COLO668 (cell line): ENCODE measurements around the gene VEZT.
"Not testable (repeated sequence)": the region's sequence is repeated elsewhere in the genome, so short reads cannot be mapped to it uniquely, and the experiment has no call there.

ENCODE experiments used
- DNase-seq: peaks from one replicate; lab custom pipeline; 2025; ENCODE audit not compliant: unreplicated experiment; lab: John Stamatoyannopoulos, UW

Gene VEZT

DNA sequence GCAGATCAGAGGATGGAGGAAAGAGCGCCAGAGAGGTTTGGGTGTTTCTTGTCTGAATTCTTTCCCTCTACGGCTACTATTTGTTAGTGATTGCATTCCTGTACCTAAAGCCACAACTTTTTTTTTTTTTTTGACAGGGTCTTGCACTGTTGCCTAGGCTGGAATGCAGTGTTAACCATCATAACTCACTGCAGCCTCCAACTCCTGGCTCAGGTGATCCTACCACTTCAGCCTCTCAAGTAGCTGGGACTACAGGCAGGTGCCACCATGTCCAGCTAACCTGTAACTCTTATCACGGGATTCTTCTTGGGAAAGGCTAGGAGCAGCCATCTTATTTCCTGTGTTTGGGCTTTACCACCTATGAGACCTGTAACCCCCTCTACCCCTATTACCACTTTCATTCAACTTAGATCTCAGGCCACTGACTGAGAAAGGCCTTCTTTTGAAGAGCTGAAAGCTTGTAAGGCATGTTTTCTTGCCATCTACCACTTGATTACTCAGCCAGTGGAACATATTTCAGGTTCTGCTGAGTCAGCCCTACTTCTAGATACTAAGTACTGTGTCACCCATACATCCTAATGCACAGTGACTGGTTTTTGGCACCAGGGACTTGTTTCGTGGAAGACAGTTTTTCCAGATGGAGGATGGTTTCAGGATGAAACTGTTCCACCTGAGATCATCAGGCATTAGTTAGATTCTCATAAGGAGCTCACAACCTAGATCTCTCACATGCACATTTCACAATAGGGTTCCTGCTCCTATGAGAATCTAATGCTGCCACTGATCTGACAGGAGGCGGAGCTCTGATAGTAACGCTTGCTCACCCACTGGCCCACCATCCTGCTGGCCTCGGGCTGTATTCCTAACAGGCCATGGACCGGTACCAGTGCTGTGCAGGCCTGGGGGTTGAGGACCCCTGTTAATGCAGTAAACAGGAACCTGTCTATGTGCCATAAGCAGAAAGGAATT lies 6.9 kb downstream of the VEZT start:
- no peak for DNase-seq

DNA sequence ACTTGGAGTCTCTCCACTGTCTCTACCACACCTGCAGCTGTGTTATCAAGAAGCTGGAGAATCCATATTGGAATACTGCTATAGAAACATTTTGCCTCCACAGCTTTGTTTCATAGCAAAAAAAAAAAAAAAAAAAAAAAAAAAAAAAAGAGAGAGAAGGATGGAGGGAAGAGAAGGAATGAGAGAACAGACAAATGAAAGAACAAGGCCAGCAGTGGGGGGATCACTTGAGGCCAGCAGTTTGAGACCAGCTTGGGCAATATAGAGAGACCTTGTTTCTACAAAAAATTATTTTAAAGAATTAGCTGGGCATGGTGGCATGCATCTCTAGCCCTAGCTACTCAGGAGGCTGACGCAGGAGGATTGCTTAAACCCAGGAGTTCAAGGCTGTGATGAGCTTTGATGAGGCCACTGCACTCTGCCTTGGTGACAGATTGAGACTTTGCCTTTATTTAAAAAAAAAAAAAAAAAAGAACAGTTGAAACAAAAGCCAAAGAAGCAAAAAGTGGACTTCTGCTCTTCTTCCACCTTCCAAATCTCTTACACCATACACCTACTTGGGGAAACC lies 8.1 kb downstream of the VEZT start:
- no peak for DNase-seq

DNA sequence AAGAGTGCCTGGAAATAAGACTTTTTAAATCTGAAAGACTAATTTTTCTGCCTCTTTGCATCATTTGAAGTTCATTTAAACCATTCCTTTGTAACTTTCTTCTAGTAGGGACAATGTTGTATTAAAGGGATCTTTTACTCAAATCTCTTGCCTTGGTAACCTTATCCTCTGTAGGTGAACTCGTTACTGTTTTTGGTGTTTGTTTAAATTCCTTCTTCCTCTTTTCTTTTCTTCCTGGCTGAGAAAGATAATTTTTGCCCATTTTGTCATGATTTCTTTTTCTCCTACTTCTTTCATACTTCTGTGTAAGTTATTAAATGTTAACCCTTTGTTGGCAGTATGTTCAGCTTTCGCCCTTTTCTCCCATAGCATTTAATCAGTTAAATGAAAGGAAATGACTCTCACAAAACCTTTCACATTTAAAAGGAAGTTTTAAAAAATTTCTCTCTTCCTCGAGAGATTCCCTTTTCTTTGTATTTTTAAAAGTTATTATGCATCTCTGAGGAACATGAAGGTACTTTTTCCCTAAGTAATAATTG lies 10.3 kb downstream of the VEZT start:
- no peak for DNase-seq

DNA sequence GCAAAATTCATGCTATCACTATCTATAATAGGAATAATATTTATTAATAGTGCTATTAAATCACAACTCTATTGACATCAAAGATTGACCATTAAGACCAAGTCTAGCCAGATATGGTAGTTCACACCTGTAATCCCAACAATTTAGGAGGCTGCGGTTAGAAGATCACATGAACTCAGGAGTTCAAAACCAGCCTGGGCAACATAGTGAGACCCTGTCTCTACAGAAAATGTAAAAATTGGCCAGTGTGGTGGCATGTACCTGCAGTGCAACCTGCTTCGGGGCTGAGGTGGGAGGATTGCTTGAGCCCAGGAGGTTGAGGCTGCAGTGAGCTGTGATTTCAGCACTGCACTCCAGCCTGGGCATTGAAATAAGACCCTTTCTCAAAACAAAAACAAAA lies 11.0 kb downstream of the VEZT start:
- no peak for DNase-seq

DNA sequence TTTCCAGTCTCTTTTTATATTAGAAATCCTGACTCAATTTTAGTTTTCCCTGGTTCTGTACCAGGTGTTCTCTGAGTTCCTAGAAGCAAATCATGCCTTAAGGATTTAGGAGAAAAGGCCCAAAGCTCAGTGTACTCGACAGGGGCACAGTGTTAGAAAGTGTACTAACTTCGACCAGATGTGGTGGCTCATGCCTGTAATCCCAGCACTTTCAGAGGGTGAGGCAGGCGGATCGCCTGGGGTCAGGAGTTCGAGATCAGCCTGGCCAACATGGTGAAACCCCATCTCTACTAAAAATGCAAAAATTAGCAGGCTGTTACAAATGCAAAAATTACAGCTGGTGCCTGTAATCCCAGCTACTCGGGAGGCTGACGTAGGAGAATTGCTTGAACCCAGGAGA lies 12.0 kb downstream of the VEZT start:
- DNase-seq, result no peak

DNA sequence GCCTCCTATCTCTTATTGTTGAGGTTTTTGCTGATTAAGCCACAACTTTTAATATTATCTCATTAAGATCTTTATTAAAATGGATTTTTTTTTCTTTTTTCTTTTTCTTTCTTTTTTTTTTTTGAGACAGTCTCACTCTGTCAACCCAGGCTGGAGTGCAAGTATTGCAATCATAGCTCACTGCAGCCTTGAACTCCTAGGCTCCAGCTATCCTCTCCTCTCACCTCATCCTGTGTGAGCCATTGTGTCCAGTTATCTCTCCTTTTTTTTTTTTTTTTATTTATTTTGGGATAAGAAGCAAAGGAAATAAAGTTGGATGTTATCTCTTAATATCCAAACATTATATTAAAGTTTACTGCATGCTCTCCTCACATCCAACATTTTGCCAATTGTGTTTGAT lies 12.7 kb downstream of the VEZT start:
- DNase-seq, result no peak

DNA sequence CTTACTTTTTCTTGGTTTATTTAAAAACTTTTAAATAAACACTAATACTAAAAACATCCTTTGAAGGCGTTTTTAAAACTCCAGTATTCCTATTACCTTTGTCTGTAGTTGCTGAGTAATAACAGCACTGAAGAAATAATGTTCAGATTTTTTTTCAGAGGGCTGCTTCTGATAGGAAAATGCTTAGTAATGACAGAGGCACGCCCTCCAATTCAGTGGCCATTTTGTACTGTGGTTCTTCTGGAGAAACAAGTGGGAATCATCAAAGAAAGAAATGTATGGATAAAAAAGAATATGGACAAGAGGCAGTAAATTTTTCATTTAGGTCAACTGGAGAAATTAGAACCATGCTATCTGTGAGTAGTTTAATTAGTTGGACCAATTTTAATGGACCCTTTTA lies 13.6 kb downstream of the VEZT start:
- DNase-seq, result no peak

DNA sequence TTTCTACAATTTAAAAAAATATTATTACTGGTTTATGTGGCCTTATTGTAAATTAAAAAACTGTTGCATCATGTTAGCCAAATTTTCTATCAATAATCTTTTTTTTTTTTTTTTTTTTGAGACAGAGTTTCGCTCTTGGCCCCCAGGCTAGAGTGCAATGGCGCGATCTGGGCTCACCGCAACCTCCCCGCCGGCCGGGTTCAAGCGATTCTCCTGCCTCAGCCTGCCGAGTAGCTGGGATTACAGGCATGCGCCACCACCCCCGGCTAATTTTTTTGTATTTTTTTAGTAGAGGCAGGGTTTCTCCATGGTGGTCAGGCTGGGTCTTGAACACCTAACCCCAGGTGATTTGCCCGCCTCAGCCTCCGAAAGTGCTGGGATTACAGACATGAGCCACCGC lies 16.6 kb downstream of the VEZT start:
- not testable (repeated sequence) for DNase-seq

DNA sequence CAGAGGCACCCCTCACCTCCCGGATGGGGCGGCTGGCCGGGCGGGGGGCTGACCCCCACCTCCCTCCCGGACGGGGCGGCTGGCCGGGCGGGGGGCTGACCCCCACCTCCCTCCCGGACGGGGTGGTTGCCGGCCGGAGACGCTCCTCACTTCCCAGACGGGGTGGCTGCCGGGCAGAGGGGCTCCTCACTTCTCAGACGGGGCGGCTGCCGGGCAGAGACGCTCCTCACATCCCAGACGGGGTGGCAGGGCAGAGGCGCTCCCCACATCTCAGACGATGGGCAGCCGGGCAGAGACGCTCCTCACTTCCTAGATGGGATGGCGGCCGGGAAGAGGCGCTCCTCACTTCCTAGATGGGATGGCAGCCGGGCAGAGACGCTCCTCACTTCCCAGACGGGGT lies 18.0 kb downstream of the VEZT start:
- not testable (repeated sequence) for DNase-seq

DNA sequence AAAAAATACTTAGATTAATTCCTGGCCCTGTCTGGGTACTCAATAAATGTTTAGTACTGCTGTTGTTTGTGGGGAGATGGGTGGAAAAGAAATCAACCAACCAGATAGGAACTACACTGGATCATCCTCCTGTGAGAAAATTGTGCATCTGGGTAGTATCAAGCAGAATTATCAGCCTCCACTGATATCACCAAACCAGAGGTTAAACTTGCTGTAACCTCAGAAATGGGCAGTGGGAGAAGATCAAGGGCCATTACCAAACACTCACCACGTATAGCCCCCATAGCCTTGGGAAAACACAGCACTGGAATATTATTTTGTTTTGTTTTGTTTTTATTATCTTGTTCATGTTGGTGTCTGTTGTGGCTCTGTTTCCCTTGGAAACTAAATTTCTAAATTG lies 19.7 kb downstream of the VEZT start:
- DNase-seq, result no peak

DNA sequence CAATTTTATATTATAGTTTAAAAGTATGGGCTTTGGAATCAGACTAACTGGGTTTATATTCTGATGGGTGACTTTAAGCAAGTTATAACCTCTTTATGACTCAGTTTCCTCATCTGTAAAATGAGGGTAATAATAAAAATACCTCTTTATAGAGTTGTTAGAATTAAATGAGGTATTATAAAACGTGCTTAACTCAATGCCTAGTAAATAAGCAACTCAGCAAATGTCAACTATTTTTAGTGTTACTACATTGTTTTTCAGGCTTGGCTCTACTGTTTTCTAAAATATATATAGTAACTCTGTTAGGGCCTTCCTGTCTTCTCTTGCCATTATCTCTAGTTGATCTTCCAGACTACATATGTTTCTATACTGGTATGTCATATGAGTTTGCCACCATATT lies 20.5 kb downstream of the VEZT start:
- no peak for DNase-seq

DNA sequence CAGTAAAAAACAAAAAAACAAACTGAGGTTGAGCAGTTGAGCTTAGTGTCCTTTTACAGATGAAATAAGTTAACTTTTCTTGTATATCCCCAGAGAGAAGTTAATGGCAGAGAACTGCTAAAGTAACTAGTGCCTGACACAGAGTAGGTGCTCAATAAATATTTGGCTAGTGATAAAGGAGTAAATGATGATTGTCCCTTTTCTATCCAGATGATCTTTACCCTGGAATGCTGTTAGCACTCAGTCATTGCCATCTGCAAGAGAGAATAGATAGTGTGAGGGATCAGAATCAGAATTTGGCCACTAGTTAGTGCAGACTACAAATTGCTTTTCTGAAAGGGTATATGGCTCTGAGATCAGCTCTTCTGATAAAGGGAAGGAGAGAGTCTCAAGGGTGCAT lies 21.6 kb downstream of the VEZT start:
- no peak for DNase-seq

DNA sequence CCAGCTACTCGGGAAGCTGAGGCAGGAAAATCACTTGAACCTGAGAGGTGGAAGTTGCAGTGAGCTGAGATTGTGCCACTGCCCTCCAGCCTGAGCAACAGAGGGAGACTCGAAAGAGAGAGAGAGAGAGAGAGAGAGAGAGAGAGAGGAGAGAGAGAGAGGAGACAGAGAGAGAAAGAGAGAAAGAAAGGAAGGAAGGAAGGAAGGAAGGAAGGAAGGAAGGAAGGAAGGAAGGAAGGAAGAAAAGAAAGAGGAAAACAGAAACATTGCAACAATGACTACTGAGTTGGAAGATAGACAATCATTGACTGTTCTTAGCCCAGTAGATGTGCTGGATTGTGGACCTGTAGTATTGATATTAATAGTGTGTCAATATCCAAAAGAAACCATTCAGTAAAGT lies 22.2 kb downstream of the VEZT start:
- DNase-seq, result not testable (repeated sequence)

DNA sequence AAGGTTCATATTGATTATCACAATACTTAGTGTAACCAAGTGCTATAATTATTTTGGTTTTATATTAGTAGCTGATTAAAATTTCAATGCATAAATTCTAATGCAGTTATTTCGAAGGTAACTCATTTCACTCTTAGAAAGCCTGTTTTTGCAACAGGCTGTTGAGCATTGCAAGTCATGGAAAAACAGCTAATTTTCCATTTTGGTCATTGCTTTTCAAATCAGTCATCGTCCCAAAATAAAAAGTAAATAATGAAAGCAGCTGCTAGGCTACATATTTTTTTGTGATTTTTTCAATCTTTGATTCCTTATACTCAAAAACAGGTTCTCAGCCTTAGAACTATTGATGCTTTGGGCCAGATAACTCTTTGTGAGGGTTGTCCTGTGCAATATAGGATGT lies 22.9 kb downstream of the VEZT start:
- DNase-seq, result no peak

DNA sequence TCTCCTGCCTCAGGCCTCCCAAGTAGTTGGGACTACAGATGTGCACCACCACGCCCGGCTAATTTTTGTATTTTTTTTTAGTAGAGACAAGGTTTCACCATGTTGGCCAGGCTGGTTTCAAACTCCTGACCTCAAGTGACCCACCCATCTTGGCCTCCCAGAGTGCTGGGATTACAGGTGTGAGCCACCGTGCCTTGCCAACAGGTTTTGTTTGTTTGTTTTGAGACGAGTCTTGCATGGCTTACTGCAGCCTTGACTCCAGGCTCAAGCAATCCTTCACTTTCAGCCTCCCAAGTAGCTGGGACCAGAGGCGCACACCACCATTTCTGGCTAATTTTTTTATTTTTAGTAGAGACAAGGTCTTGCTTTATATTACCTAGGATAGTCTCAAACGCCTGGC lies 23.5 kb downstream of the VEZT start:
- not testable (repeated sequence) for DNase-seq

DNA sequence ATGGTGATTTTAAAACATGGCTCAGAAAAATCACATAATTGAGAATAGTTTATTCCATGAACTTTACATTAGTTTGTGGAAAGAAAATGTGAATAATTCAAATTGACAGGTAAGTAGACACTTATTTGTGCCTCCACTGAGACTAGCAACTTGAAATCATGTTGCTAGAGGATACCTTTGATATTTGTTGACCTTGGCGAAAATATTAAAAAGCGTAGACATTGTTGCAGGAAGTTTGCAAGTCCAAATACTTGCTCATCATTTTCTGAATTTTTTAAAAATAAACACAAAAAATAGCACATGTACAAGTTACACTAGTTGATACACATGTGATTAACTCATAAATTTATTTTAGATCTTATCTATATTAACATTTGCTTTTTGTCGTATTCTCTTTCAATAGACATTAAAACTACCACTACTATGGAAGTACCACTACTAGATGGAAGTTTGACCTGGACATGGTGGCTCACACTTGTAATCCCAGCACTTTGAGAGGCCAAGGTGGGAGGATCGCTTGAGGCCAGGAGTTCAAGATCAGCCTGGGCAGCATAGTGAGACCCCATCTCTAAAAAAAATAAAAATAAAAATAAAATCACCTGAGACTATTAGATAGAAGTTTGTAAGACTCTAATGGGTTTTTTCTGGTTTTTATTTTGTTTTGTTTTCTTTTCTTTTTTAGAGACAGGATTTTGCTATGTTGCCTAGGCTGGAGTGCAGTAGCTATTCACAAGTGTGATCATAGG lies 24.3 kb downstream of the VEZT start:
- DNase-seq, result no peak

DNA sequence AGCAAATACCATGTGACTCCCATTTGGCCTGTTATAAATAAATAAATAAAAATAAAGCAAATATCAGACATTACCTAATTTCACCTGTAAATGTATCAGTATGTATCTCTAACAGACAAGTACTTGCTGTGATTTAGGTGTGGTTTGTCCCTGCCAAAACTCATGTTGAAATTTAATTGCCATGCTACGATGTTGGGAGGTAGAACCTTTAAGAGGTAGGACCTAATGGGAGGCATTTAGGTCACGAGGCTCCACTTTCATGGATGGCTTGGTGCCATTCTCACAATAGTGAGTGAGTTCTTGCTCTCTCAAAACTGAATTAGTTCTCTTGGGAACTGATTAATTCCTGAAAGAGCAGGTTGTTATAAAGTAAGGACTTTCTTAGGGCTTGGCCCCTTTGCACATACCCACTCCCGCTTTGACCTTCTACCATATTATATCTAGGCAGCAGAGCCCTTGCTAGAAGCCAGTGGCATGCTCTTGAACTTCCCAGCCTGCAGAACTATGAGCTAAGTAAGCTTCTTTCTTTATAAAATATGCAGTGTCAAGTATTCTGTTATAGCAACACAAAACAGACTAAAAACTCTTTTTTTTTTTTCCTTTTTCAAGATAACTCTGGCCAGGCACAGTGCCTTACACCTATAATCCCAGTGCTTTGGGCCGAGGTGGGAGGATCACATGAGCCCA lies 26.0 kb downstream of the VEZT start:
- DNase-seq, result no peak

DNA sequence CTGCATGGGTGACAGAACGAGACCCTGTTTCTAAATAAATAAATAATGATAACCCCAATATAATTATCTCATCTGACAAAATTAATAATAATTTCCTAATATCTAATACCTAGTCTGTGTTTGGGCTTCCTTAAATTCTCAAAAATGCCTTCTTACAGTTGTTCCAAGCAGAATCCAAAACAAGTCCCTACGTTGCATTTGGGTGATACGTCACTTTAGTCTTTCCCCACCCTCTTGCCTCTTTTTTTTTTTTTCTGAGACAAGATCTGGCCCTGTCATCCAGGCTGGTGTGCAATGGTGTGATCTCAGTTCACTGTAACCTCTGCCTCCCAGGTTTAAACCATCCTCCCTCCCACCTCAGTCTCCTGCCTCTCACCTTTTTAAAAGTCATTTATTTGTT lies 26.7 kb downstream of the VEZT start:
- DNase-seq, result no peak

DNA sequence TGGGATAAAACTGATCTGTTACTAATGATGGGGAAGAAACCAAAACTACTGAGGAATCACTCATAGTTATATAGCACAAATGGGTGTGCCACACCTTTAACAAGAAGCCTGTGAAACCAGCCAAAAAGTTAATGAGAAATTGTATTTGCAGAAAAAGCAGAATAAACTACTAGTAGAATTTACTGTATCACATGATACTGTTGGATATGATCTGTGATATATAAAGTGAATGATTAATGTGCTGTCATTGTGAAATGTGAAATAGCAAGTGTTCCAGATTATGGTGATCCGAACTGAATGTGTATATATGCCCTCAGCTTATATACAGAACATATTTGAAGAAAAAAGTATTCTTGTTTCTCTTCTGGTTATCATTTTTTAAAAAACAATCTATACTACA lies 30.5 kb downstream of the VEZT start:
- no peak for DNase-seq

DNA sequence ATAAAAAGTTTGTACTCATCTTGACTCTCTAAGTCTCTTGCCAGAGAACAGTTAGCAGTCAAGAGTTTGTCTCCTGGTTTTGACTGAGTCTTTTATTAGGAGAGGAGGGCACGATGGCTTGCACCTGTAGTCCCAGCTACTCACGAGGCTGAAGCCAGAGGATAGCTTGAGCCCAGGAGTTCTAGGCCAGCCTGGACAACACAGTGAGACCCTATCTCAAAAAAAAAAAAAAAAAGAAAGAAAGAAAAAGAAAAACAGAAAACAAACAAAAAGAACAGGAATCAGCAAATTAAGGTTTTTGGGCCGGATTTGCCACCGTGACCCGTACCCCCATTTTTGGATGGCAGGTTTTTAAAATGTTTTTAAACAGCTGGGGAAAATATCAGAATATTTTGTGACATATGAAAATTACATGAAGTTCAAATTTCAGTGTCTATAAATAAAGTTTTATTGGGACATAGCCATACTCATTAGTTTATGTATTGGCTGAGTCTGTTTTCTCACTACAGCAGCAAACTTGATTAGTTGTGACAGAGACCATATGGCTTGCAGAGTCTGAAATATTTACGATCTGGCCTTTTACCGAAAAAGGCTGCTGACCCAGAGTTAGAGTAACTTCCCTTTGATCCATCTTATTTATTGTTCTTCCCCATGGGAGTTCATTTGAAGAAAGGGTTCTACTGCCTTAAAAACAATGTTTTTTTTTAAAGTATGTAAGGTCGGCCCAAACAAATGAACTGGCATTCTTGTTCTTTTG lies 31.2 kb downstream of the VEZT start:
- DNase-seq, result no peak
